HepG2 (cell line): ENCODE data around the gene C11orf68. TPM values are rescaled to one million over a fixed set of nuclear protein-coding genes. Genes with fewer than 3 reads are reported as not detected.

Experiments
- CC2D1A ChIP-seq: sonication (generic); formaldehyde crosslinking; IDR thresholded peaks from 2 replicates; pipeline ENCODE4 v1.8.1; 2023; ENCODE audit warnings: mild to moderate bottlenecking, missing genetic modification reagents
- CHCHD3 ChIP-seq: sonication (generic); formaldehyde crosslinking; IDR thresholded peaks from 2 replicates; pipeline ENCODE4 v1.8.0; 2022; ENCODE audit warnings: mild to moderate bottlenecking, missing genetic modification reagents, moderate library complexity
- EED ChIP-seq: sonication (generic); formaldehyde crosslinking; IDR thresholded peaks from 2 replicates; pipeline ENCODE4 v1.5.0; 2020; ENCODE audit warnings: mild to moderate bottlenecking, missing genetic modification reagents
- ETS1 ChIP-seq: sonication (generic); formaldehyde crosslinking; IDR thresholded peaks from 2 replicates; pipeline ENCODE4 v1.4.0; 2020; ENCODE audit warnings: missing genetic modification reagents
- HOXA5 ChIP-seq: sonication (generic); formaldehyde crosslinking; IDR thresholded peaks from 2 replicates; pipeline ENCODE4 v1.4.0; 2020; ENCODE audit warnings: missing genetic modification reagents
- HOXD1 ChIP-seq: sonication (generic); formaldehyde crosslinking; IDR thresholded peaks from 2 replicates; pipeline ENCODE4 v1.5.0; 2020; ENCODE audit warnings: missing genetic modification reagents
- IKZF4 ChIP-seq: sonication (generic); formaldehyde crosslinking; IDR thresholded peaks from 2 replicates; pipeline ENCODE4 v1.5.1; 2020; ENCODE audit warnings: borderline replicate concordance, mild to moderate bottlenecking, low read depth, missing genetic modification reagents; ENCODE audit errors: not compliant biosample characterization
- ISL2 ChIP-seq: sonication (generic); formaldehyde crosslinking; IDR thresholded peaks from 2 replicates; pipeline ENCODE4 v1.5.0; 2020; ENCODE audit warnings: missing genetic modification reagents
- MAFF ChIP-seq: IDR thresholded peaks from 2 replicates; pipeline ENCODE4 v1.6.1; 2011; ENCODE audit warnings: low read depth, low read length, improper control_type of control experiment
- MBD4 ChIP-seq: IDR thresholded peaks from 2 replicates; pipeline ENCODE4 v1.6.1; 2012; ENCODE audit warnings: low read length, inconsistent platforms, borderline replicate concordance
- MED13 ChIP-seq: sonication (generic); formaldehyde crosslinking; IDR thresholded peaks from 2 replicates; pipeline ENCODE4 v1.5.0; 2020; ENCODE audit warnings: missing genetic modification reagents
- PAWR ChIP-seq: sonication (generic); formaldehyde crosslinking; IDR thresholded peaks from 2 replicates; pipeline ENCODE4 v1.4.0; 2020; ENCODE audit warnings: missing genetic modification reagents, mild to moderate bottlenecking, borderline replicate concordance
- PITX1 ChIP-seq: sonication (generic); formaldehyde crosslinking; IDR thresholded peaks from 2 replicates; pipeline ENCODE4 v1.5.1; 2020; ENCODE audit warnings: mild to moderate bottlenecking, missing genetic modification reagents
- PPARG ChIP-seq: conservative IDR thresholded peaks from 2 replicates; pipeline ENCODE4 v1.6.1; 2016; ENCODE audit warnings: missing biosample characterization, missing genetic modification reagents
- PRMT3 ChIP-seq: sonication (generic); formaldehyde crosslinking; IDR thresholded peaks from 2 replicates; pipeline ENCODE4 v1.8.1; 2022; ENCODE audit warnings: low read depth, mild to moderate bottlenecking, moderate library complexity, missing genetic modification reagents, borderline replicate concordance
- STAG1 ChIP-seq: sonication (generic); formaldehyde crosslinking; IDR thresholded peaks from 2 replicates; pipeline ENCODE4 v1.4.0; 2020; ENCODE audit warnings: missing genetic modification reagents
- TFE3 ChIP-seq: IDR thresholded peaks from 2 replicates; pipeline ENCODE4 v1.6.1; 2016
- ZMYM3 ChIP-seq: sonication (generic); formaldehyde crosslinking; IDR thresholded peaks from 2 replicates; pipeline ENCODE4 v1.5.1; 2020; ENCODE audit warnings: mild to moderate bottlenecking, missing genetic modification reagents
- ZNF253 ChIP-seq: sonication (generic); formaldehyde crosslinking; IDR thresholded peaks from 2 replicates; pipeline ENCODE4 v1.8.0; 2022; ENCODE audit warnings: mild to moderate bottlenecking, missing genetic modification reagents, borderline replicate concordance
- ZNF609 ChIP-seq: sonication (generic); formaldehyde crosslinking; IDR thresholded peaks from 2 replicates; pipeline ENCODE4 v1.4.0; 2020; ENCODE audit warnings: mild to moderate bottlenecking, missing genetic modification reagents, borderline replicate concordance
- polyA plus RNA-seq, 8 experiments: library from polyadenylated mRNA; depleted of rRNA in 3 of 8; stranded (reverse) in 7 of 8; unstranded in 1 of 8; fragments of >200 nt; fragmentation: Illumina TruSeq in 4 of 8; extraction: Trizol in 4 of 8; gene quantifications; 2 replicates each; pipeline versions ENCODE4 v1.2.1 to v1.2.3, GENCODE V29; 2011 to 2016; ENCODE audit warnings: low read depth in 4 of 8, missing spikeins in 1 of 8, mixed read lengths in 1 of 8; ENCODE audit not compliant: insufficient read depth in 1 of 8
- total RNA-seq, 5 experiments: library from RNA; depleted of rRNA; stranded (reverse); fragments of >200 nt; fragmentation: Illumina TruSeq; extraction: Trizol; gene quantifications; 2 replicates each; pipeline ENCODE4 v1.2.3, GENCODE V29; 2016; ENCODE audit warnings: low read depth in 1 of 5

Gene C11orf68
- total and polyA plus RNA-seq, 2 of the 13 experiments (the other 11 are each of a cell fraction or from before 2014, with no cell fraction given), result 8.4 to 28.3 TPM

GRCh38 chr11:65961267-65962140, 42.6 kb upstream of the C11orf68 start, which contains the start of gene SART1 (continued):
- 0 out of 2 replicates have a peak, but pooled peaks have one; percentile 16 for TF ChIP-seq STAG1 (CRISPR knock-in tag)
- 0 out of 2 replicates have a peak, but pooled peaks have one; percentile 24 for TF ChIP-seq MED13
- 0 out of 2 replicates have a peak, but pooled peaks have one; percentile 63 for TF ChIP-seq HOXD1 (CRISPR knock-in tag)
- peak; percentile 51; the same call in 1 of the 2 replicates for TF ChIP-seq PITX1
- no peak for TF ChIP-seq TFE3 (CRISPR knock-in tag)
- TF ChIP-seq CC2D1A, result no peak
- TF ChIP-seq PRMT3, result no peak
- peak; percentile 94 for TF ChIP-seq EED (CRISPR knock-in tag)
- no peak for TF ChIP-seq ZMYM3 (CRISPR knock-in tag)
- no peak for TF ChIP-seq MBD4
- TF ChIP-seq CHCHD3 (CRISPR knock-in tag), result no peak
- no peak for TF ChIP-seq ZNF253 (CRISPR knock-in tag)
- TF ChIP-seq HOXA5 (CRISPR knock-in tag), result no peak
- no peak for TF ChIP-seq ETS1 (CRISPR knock-in tag)
- TF ChIP-seq MAFF, result no peak
- TF ChIP-seq PPARG (CRISPR knock-in tag), result 0 out of 2 replicates have a peak, but pooled peaks have one; percentile 26
- TF ChIP-seq IKZF4 (CRISPR knock-in tag), result peak; percentile 92
- TF ChIP-seq ISL2 (CRISPR knock-in tag), result no peak; the same call in 1 of the 2 replicates
- 0 out of 2 replicates have a peak, but pooled peaks have one; percentile 27 for TF ChIP-seq ZNF609 (CRISPR knock-in tag)
- no peak for TF ChIP-seq PAWR
